GM12873 (cell line): Measurements from ENCODE around the gene TTLL11.

Experiments
- CTCF ChIP-seq: IDR thresholded peaks from 2 replicates; pipeline ENCODE4 v1.5.1; 2012; ENCODE audit warnings: low read depth, mild to moderate bottlenecking, moderate library complexity, low read length, control low read depth; ENCODE audit not compliant: insufficient read depth; ENCODE audit errors: missing control alignments

Gene TTLL11

GRCh38 chr9:121901616-121902015, 191.5 kb downstream of the TTLL11 start:
- TF ChIP-seq CTCF, result no peak

- no peak for TF ChIP-seq CTCF
These were observed 192.9 kb downstream of the TTLL11 start for GRCh38 chr9:121900163-121900562.

GRCh38 chr9:121898856-121899255, 194.3 kb downstream of the TTLL11 start:
- no peak for TF ChIP-seq CTCF

GRCh38 chr9:121897140-121897539, 196.0 kb downstream of the TTLL11 start:
- no peak for TF ChIP-seq CTCF

GRCh38 chr9:121896545-121896943, 196.6 kb downstream of the TTLL11 start:
- no peak for TF ChIP-seq CTCF

- no peak for TF ChIP-seq CTCF
These were observed 197.1 kb downstream of the TTLL11 start for GRCh38 chr9:121895818-121896544.

- TF ChIP-seq CTCF, result no peak
These were observed 197.8 kb downstream of the TTLL11 start for GRCh38 chr9:121895358-121895757.
